Measurements from ENCODE around the gene TNS1. TPM values are rescaled to one million over a fixed set of nuclear protein-coding genes. Genes with fewer than 3 reads are reported as not detected.

TNS1 gene
- total RNA-seq, 2 donors from 2014 or later, result 168 to 174 TPM

GRCh38 chr2:217900780-217901360, 101.9 kb downstream of the TNS1 start:
- DNase-seq (no peak), ATAC-seq (no peak)
- intact Hi-C loops (cut with DNase I), result no loop called here
- no peaks in the 10 kb centered on the region for H3K9me3 ChIP-seq
- H3K4me3 ChIP-seq, result no peak overlapping the region
- TF ChIP-seq CTCF (IDR thresholded peaks at IDR 0.05) (no peak), POLR2A (IDR thresholded peaks at IDR 0.05) (no peak)
- no peaks in the 10 kb centered on the region for H3K27me3 ChIP-seq
- peaks cover 0 to 12% of the 10 kb centered on the region in 2 donors for H3K36me3 ChIP-seq (replicated peaks in 1 of 2; ENCODE audit: insufficient read depth in 1 of 2, low read depth in 2 of 2)
- H3K27ac ChIP-seq, result peak overlapping the region; percentile 89 to 92 (median 90)
- WGBS, 2 donors, result 93 to 94% methylated on average over 5 to 7 of the region's 7 CpGs
- H3K4me1 ChIP-seq, result peaks cover 91% of the 10 kb centered on the region

GRCh38 chr2:217900010-217900779, 102.6 kb downstream of the TNS1 start:
- DNase-seq, result peak in 3 of 4 donors; percentile 38 to 54 (median 50)
- H3K36me3 ChIP-seq (replicated peaks in 1 of 2; ENCODE audit: insufficient read depth in 1 of 2, low read depth in 2 of 2), result peaks cover 0 to 15% of the 10 kb centered on the region in 2 donors

GRCh38 chr2:217899231-217900009, 103.4 kb downstream of the TNS1 start:
- ATAC-seq (peak; percentile 24), DNase-seq (peak; percentile 78 to 85 (median 80))
- Histone ChIP-seq H3K27me3 (no peaks in the 10 kb centered on the region), H3K9me3 (no peaks in the 10 kb centered on the region), H3K27ac (peak overlapping the region; percentile 81 to 92 (median 90)), H3K36me3 (replicated peaks in 1 of 2; ENCODE audit: insufficient read depth in 1 of 2, low read depth in 2 of 2) (peaks cover 0 to 20% of the 10 kb centered on the region in 2 donors), H3K4me1 (peaks cover 76% of the 10 kb centered on the region), H3K4me3 (no peak overlapping the region)
- 42 to 52% methylated on average over 11 of the region's 11 CpGs for WGBS, 2 donors
- no peak for TF ChIP-seq POLR2A (IDR thresholded peaks at IDR 0.05)
- peak; percentile 37 to 70 (median 58) for TF ChIP-seq CTCF (IDR thresholded peaks at IDR 0.05)
- intact Hi-C loops (cut with DNase I), result loop anchor here (5.0 kb wide), 1 partner anchor 83 kb away; no protein-coding TSS in a partner anchor

More at GRCh38 chr2:217900010-217900779, 102.6 kb downstream of the TNS1 start:
- no peak overlapping the region for H3K4me3 ChIP-seq
- no peaks in the 10 kb centered on the region for H3K27me3 ChIP-seq
- TF ChIP-seq CTCF (IDR thresholded peaks at IDR 0.05), result no peak
- no peak for TF ChIP-seq POLR2A (IDR thresholded peaks at IDR 0.05)
- H3K9me3 ChIP-seq, result no peaks in the 10 kb centered on the region
- intact Hi-C loops (cut with DNase I), result no loop called here
- H3K27ac ChIP-seq, result peak overlapping the region; percentile 89 to 92 (median 90)
- H3K4me1 ChIP-seq, result peaks cover 84% of the 10 kb centered on the region
- ATAC-seq, result no peak
- 47 to 57% methylated on average over 13 to 16 of the region's 16 CpGs for WGBS, 2 donors

GRCh38 chr2:217897816-217898806, 104.7 kb downstream of the TNS1 start:
- Histone ChIP-seq H3K9me3 (no peaks in the 10 kb centered on the region), H3K27ac (peak overlapping the region; percentile 81 to 92 (median 90)), H3K4me3 (no peak overlapping the region), H3K27me3 (no peaks in the 10 kb centered on the region), H3K36me3 (replicated peaks in 1 of 2; ENCODE audit: insufficient read depth in 1 of 2, low read depth in 2 of 2) (peaks cover 0 to 25% of the 10 kb centered on the region in 2 donors), H3K4me1 (peaks cover 63% of the 10 kb centered on the region)
- ATAC-seq (peak; percentile 79), DNase-seq (peak; percentile 91 to 96 (median 96))
- intact Hi-C loops (cut with DNase I), result loop anchor here (5.0 kb wide), 1 partner anchor 84 kb away; no protein-coding TSS in a partner anchor
- TF ChIP-seq POLR2A (IDR thresholded peaks at IDR 0.05) (peak in 2 of 3 donors; percentile 40 to 49), CTCF (IDR thresholded peaks at IDR 0.05) (no peak)
- 24 to 43% methylated on average over 16 to 21 of the region's 23 CpGs for WGBS, 2 donors
